ENCODE measurements around the gene ZNF714. TPM values are rescaled to one million over a fixed set of nuclear protein-coding genes. Genes with fewer than 3 reads are reported as not detected.

The ZNF714 gene
- total and polyA plus RNA-seq, 10 of the 15 experiments (the other 5 are each of a cell fraction or from before 2014, with no cell fraction given) = 4.9 to 13.2 (median 9.1) TPM

- TF ChIP-seq IRF3 (IDR thresholded peaks at IDR 0.05) (no peak), REST (IDR thresholded peaks at IDR 0.05; ENCODE audit: low read depth, low read length) (no peak), IKZF2 (IDR thresholded peaks at IDR 0.05) (no peak), PAX5 (IDR thresholded peaks at IDR 0.05; ENCODE audit: borderline replicate concordance, low read depth, low read length) (no peak), SPI1 (IDR thresholded peaks at IDR 0.05; ENCODE audit: borderline replicate concordance, insufficient read depth, low read depth, low read length) (no peak), MYB (IDR thresholded peaks at IDR 0.05; ENCODE audit: borderline replicate concordance, low read depth, low read length) (no peak), JUND (IDR thresholded peaks at IDR 0.05; ENCODE audit: low read depth, low read length) (no peak), FOXM1 (IDR thresholded peaks at IDR 0.05; ENCODE audit: low read depth, low read length) (no peak)
Observed at GRCh38 chr19:21135433-21135832, 53.4 kb downstream of the ZNF714 start (continued).

- H3K27ac ChIP-seq (ENCODE audit: control insufficient read depth, insufficient read depth) = no peak overlapping the region
- intact Hi-C loops (cut with micrococcal nuclease; ENCODE audit: unreplicated experiment) = no loop called here
- no peak overlapping the region for H3K9ac ChIP-seq (ENCODE audit: control insufficient read depth, insufficient read depth, low read length)
- in situ Hi-C loops (cut with MboI) = no loop called here
- no peak for ATAC-seq
- no peaks in the 10 kb centered on the region for H3K27me3 ChIP-seq (replicated peaks in 1 of 2; ENCODE audit: control insufficient read depth in 2 of 2, insufficient read depth in 2 of 2, low read length in 1 of 2)
- RAD21 ChIA-PET (ENCODE audit: unreplicated experiment) = no interaction called here
- POLR2A ChIA-PET = no interaction called here
- H4K20me1 ChIP-seq (ENCODE audit: control insufficient read depth, insufficient read depth) = no peaks in the 10 kb centered on the region
- no TSS peak for BruUV-seq (replicated peaks)
- H3K36me3 ChIP-seq (ENCODE audit: control insufficient read depth in 2 of 2, insufficient read depth in 2 of 2, low read length in 1 of 2) = no peaks in the 10 kb centered on the region
- peaks cover 2% of the 10 kb centered on the region; the same call in 2 of the 3 replicates for H3K9me3 ChIP-seq (replicated peaks; ENCODE audit: control insufficient read depth, insufficient read depth, low read length)
- H2AFZ ChIP-seq (ENCODE audit: control insufficient read depth, low read depth, low read length) = no peak overlapping the region
- no peak overlapping the region for H3K4me2 ChIP-seq (ENCODE audit: control insufficient read depth, insufficient read depth)
- TF ChIP-seq ATF2 (IDR thresholded peaks at IDR 0.05; ENCODE audit: low read length) = no peak
- no peak for TF ChIP-seq ZZZ3 (IDR thresholded peaks at IDR 0.05; ENCODE audit: control insufficient read depth, insufficient read length, low read depth)
- TF ChIP-seq MYB (IDR thresholded peaks at IDR 0.05; ENCODE audit: borderline replicate concordance, low read depth, low read length) = no peak
- TF ChIP-seq NR2C2 (IDR thresholded peaks at IDR 0.05; ENCODE audit: borderline replicate concordance, control insufficient read depth, insufficient read length, low read depth) = no peak
- no peak for TF ChIP-seq RELA (IDR thresholded peaks at IDR 0.05; ENCODE audit: borderline replicate concordance, partially characterized antibody)
- no peak for TF ChIP-seq NFIC (IDR thresholded peaks at IDR 0.05; ENCODE audit: low read depth, low read length)
- TF ChIP-seq SREBF2 (IDR thresholded peaks at IDR 0.05; ENCODE audit: low read length) = no peak
- TF ChIP-seq POLR2A (IDR thresholded peaks at IDR 0.05; ENCODE audit: low read depth, low read length) = no peak
- TF ChIP-seq TCF12 (IDR thresholded peaks at IDR 0.05; ENCODE audit: low read depth, low read length) = no peak
- no peak for TF ChIP-seq BACH1 (IDR thresholded peaks at IDR 0.05; ENCODE audit: borderline replicate concordance)
- TF ChIP-seq DPF2 (IDR thresholded peaks at IDR 0.05) = no peak
- TF ChIP-seq CHD2 (IDR thresholded peaks at IDR 0.05; ENCODE audit: borderline replicate concordance, low read depth, low read length) = no peak
- TF ChIP-seq RFX5 (IDR thresholded peaks at IDR 0.05; ENCODE audit: low read depth, low read length) = no peak
- TF ChIP-seq BMI1 (IDR thresholded peaks at IDR 0.05; ENCODE audit: borderline replicate concordance) = no peak
- no peaks in the 10 kb centered on the region for H3K4me1 ChIP-seq (ENCODE audit: control insufficient read depth, insufficient read depth, low read length)
- no peak overlapping the region for H3K4me3 ChIP-seq
- CTCF ChIA-PET = no interaction called here
- SMC1A ChIA-PET (ENCODE audit: uncharacterized antibody, unreplicated experiment) = no interaction called here
- no peak for FAIRE-seq
- peaks cover 11% of the 10 kb centered on the region for H3K79me2 ChIP-seq (ENCODE audit: control insufficient read depth, insufficient read depth, low read length)
- DNase-seq (ENCODE audit: low read depth, low spot score) = no peak
Observed at GRCh38 chr19:21138130-21138529, 56.1 kb downstream of the ZNF714 start.
